IPS-NIHi11 (cell line): ENCODE results near the gene MKI67.

ENCODE experiments used
- DNase-seq: peaks from one replicate; pipeline ENCODE4 v3.0.0; 2012; ENCODE audit warnings: mixed read lengths, low spot score

The MKI67 gene

DNA sequence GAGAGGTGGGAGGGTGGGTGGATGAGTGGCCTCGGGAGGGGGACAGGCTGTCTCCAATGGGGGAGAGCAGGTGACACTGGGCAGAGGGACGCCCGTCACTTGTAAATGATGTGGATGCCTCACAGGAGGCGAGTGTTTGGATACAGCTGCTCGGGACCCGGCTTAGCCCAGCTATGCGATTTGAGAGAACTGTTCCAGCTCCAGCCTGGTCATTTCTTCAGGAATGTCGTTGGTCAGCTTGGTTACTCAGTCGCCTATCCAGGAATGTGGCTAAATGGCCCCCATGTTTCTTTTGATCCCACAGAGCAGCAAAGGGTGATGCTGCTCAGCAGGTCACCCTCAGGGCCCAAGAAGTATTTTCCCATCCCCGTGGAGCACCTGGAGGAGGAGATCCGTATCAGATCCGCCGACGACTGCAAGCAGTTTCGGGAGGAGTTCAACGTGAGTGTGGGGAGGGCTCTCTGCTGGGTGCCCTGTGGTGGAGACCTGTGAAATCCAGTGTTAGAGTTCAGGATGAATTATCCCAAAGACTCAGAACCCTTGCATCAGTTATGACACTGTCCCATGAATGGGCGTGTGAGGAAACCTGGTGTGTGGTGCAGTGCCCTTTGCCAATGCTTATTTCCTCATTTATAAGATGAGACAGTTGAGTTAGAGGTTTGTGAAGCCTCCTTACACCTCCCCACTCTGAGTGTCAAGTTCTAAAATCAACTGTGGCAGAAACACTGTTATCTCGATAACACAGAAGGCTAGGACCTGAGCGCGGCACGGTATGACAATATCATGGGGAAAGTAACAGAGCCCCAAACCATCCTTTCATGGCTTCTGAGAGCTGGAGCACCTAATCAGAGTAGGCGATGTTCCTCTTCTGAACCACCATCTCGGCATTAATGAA, 76.8 kb downstream of the MKI67 start:
- no peak for DNase-seq

DNA sequence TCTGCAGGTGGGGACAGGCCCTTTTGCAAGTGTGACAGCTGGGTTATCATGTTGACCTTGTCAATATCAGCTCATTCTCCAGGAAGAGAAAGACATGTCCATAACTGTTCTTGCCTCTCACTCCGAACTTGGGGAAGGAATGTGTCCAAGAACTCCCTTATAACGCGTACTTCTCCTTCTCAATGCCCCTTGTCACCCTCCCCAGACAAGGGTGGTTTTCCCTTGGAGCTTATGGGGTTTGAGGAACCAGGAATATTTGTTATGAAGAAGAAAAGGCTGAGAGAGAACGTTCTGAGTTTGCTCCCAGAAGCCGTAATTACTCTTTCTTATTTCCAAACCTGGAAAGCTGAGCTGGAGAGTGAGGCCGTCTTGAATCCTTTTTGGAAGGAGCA, 77.4 kb downstream of the MKI67 start:
- DNase-seq, result no peak

DNA sequence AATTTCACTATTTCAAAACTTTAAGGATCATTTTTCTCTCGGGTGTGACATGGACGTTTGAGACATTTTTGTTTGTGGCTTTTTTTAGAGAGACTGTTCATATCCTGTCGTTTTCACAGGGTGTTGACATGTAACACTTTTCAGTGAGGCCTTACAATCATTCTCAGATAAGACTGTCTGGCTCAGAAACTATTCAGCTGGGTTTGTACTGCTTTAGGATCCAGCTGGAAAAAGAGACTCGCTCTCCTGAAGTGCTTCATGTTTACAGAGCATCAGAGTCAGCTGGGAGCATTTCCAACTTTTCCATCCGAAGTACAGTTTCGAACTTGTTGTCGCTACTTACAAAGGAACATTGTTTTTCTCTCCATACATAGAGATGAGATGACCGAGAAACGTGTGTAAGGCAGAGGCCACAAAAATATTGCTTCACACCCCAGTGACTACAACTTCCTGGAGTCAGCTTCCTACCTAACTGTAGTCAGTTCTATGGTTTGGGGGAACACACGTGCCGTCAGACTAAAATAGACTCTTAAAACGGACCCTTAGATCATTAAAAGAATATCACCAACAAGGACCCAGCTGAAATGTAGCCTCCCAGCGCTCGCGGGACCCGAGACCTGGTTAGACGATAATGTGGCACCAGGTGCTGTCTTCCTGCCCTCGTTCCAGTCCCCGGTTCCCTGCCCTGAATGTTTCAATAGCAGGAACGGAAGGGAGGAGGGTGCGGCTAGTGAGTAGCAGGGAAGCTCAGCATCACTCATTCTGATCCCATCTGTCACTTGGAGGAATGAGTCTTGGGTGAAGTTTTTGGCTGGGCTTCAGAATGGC, 78.0 kb downstream of the MKI67 start:
- no peak for DNase-seq

DNA sequence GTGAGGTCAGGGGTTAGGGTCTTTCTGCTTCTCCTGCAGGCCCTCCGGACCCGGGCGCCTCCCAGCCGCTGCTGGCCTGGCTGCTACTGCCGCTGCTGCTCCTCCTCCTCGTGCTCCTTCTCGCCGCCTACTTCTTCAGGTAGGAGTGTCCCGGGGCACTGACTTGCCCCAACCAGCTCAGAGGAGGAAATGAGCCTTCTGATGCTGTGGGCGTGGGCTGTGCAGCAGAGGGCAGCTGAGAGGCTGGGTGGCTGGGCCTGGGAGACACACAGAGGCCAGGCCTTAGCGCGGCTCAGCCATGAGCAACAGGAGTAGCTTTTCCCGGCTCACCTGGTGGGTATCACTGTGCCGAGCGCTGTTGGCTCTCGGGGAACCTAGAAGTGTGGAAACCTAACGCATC, 78.9 kb downstream of the MKI67 start:
- peak; percentile 94 for DNase-seq

DNA sequence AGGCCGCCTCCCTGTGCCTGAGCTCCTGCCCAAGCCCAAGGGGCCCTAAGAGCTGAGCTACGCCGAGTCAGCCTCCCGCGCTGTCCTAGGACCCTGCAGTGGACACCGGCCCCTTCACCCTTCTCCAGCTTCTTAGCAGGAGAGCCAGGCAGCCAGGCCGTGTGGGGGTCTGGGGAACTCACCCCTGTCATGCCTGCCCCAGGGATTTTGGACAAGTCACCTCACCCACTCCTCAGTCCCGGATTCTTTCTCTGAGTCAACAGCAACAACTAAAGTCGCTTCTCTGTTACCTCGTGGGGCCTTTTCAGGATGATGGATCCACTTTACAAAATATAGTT, 79.3 kb downstream of the MKI67 start:
- DNase-seq, result no peak
